ENCODE results near the gene GASK1B.

GRCh38 chr4:158219623-158220022 lies 46.8 kb upstream of the GASK1B start:
- TF ChIP-seq, protein P1, sequence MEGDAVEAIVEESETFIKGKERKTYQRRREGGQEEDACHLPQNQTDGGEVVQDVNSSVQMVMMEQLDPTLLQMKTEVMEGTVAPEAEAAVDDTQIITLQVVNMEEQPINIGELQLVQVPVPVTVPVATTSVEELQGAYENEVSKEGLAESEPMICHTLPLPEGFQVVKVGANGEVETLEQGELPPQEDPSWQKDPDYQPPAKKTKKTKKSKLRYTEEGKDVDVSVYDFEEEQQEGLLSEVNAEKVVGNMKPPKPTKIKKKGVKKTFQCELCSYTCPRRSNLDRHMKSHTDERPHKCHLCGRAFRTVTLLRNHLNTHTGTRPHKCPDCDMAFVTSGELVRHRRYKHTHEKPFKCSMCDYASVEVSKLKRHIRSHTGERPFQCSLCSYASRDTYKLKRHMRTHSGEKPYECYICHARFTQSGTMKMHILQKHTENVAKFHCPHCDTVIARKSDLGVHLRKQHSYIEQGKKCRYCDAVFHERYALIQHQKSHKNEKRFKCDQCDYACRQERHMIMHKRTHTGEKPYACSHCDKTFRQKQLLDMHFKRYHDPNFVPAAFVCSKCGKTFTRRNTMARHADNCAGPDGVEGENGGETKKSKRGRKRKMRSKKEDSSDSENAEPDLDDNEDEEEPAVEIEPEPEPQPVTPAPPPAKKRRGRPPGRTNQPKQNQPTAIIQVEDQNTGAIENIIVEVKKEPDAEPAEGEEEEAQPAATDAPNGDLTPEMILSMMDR (conservative IDR thresholded peaks at IDR 0.05 in 1 of 2, IDR thresholded peaks at IDR 0.05 in 1 of 2; ENCODE audit: low read depth in 1 of 2, low read length in 2 of 2), result no peak
- no peak for TF ChIP-seq EZH2 (IDR thresholded peaks at IDR 0.05; ENCODE audit: low read length, missing control alignments)
